PC-9 (cell line): Measurements from ENCODE around the gene PRRC2A. TPM values are rescaled to one million over a fixed set of nuclear protein-coding genes. Genes with fewer than 3 reads are reported as not detected.

Experiments
- BruUV-seq: library from RNA; stranded (reverse); fragments of 400-500 nt; replicated peaks from 2 replicates; lab custom pipeline; 2021; lab: Mats Ljungman, UMichigan
- CTCF ChIA-PET: fragments of 300-600 bp; sonication (Branson Sonifier 250); formaldehyde crosslinking; loops from one replicate; lab custom pipeline; 2022; ENCODE audit warnings: antibody characterized with exemption; lab: Charles Lee
- POLR2A ChIA-PET: fragments of 300-600 bp; sonication (Branson Sonifier 250); formaldehyde crosslinking; loops from one replicate; lab custom pipeline; 2022; ENCODE audit warnings: antibody characterized with exemption; ENCODE audit not compliant: unreplicated experiment; lab: Charles Lee
- DNase-seq, 2 experiments: peaks; one replicate each; pipeline versions ENCODE4 v3.0.0 to v3.0.0-alpha.2; 2015 to 2022; ENCODE audit warnings: mixed read lengths in 1 of 2
- H2AFZ ChIP-seq: fragments of 200-600 bp; sonication (generic); 2 replicates; pipeline ENCODE4 v1.8.1; 2017; ENCODE audit warnings: antibody characterized with exemption
- H3F3A ChIP-seq: fragments of 200-600 bp; sonication (generic); 2 replicates; pipeline ENCODE4 v1.8.1; 2017; ENCODE audit warnings: antibody characterized with exemption, mild to moderate bottlenecking, low read depth; ENCODE audit not compliant: insufficient read depth
- H3K27ac ChIP-seq: fragments of 200-600 bp; sonication (generic); 2 replicates; pipeline ENCODE4 v1.6.1; 2016; ENCODE audit warnings: mixed run types
- H3K27me3 ChIP-seq: fragments of 200-600 bp; sonication (generic); 2 replicates; pipeline ENCODE4 v1.6.1; 2016; ENCODE audit warnings: low read depth, mixed run types; ENCODE audit not compliant: insufficient read depth
- H3K36me3 ChIP-seq: fragments of 200-600 bp; sonication (generic); 2 replicates; pipeline ENCODE4 v1.6.1; 2016; ENCODE audit warnings: low read depth, mixed run types
- H3K4me1 ChIP-seq: fragments of 200-600 bp; sonication (generic); replicated peaks from 2 replicates; pipeline ENCODE4 v1.6.1; 2016; ENCODE audit warnings: mixed run types; ENCODE audit not compliant: insufficient read depth
- H3K4me2 ChIP-seq: fragments of 200-600 bp; sonication (generic); 2 replicates; pipeline ENCODE4 v1.6.1; 2017; ENCODE audit warnings: mixed run types
- H3K4me3 ChIP-seq: fragments of 200-600 bp; sonication (generic); 2 replicates; pipeline ENCODE4 v1.6.1; 2016; ENCODE audit warnings: mixed run types
- H3K79me2 ChIP-seq: fragments of 200-600 bp; sonication (generic); 2 replicates; pipeline ENCODE4 v1.6.1; 2017; ENCODE audit warnings: low read depth, mixed run types
- H3K9me2 ChIP-seq: fragments of 200-600 bp; sonication (generic); 2 replicates; pipeline ENCODE4 v1.8.1; 2017; ENCODE audit warnings: mild to moderate bottlenecking; ENCODE audit not compliant: insufficient read depth
- H3K9me3 ChIP-seq: fragments of 200-600 bp; sonication (generic); 2 replicates; pipeline ENCODE4 v1.8.1; 2016; ENCODE audit warnings: low read depth; ENCODE audit not compliant: insufficient read depth
- H4K20me1 ChIP-seq: fragments of 200-600 bp; sonication (generic); 2 replicates; pipeline ENCODE4 v1.8.1; 2017; ENCODE audit not compliant: insufficient read depth
- EZH2 ChIP-seq: fragments of 200-600 bp; sonication (generic); IDR thresholded peaks from 2 replicates; pipeline ENCODE4 v1.8.0; 2017; ENCODE audit warnings: antibody characterized with exemption, low read depth
- intact Hi-C: fragments of 100-400 bp; cut with micrococcal nuclease; formaldehyde crosslinking; loops from one replicate; pipeline ENCODE4 v1.10.0; 2022; ENCODE audit not compliant: unreplicated experiment
- total RNA-seq: library from RNA; stranded (reverse); gene quantifications from 2 replicates; pipeline ENCODE4 v1.2.3, GENCODE V29; 2021
- TF ChIP-seq, protein P1 (sequence below): fragments of 200-600 bp; sonication (generic); conservative IDR thresholded peaks from 2 replicates; pipeline ENCODE4 v1.6.1; 2017; ENCODE audit warnings: mixed run types, antibody characterized with exemption, mild to moderate bottlenecking, moderate library complexity

The PRRC2A gene
- total RNA-seq, 1 experiment from 2014 or later: 192 TPM

DNA sequence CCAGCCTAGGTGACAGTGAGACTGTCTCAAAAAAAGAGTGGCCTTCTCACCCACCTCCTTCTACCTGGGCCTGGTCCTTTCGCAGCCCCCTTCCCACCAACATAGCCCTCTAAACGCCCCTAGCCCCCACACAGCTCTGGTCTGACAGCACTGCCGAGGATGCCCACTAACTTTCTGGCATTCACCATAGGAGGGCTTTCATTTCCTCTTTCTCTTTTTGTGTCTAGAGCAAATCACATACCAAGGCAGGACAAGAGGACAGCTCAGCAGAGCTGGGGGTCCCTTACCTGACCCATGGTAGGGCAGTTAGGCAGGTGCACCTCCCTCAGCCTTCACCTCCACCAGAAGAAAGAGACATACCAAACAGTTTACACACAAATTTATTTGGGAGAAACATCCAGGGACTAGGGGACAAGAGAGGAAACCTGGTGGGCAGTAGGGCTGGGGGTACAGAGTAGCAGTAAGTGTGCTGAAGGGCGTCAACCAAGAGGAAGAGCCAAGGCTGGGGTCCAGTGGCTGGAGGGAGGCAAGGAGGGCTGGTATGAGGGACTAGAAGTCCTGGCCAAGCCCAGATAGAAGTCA is 55.9 kb downstream of the PRRC2A start:
- no TSS peak for BruUV-seq
- no peak overlapping the region for H3K4me2 ChIP-seq
- no peak for TF ChIP-seq EZH2
- TF ChIP-seq, protein P1, sequence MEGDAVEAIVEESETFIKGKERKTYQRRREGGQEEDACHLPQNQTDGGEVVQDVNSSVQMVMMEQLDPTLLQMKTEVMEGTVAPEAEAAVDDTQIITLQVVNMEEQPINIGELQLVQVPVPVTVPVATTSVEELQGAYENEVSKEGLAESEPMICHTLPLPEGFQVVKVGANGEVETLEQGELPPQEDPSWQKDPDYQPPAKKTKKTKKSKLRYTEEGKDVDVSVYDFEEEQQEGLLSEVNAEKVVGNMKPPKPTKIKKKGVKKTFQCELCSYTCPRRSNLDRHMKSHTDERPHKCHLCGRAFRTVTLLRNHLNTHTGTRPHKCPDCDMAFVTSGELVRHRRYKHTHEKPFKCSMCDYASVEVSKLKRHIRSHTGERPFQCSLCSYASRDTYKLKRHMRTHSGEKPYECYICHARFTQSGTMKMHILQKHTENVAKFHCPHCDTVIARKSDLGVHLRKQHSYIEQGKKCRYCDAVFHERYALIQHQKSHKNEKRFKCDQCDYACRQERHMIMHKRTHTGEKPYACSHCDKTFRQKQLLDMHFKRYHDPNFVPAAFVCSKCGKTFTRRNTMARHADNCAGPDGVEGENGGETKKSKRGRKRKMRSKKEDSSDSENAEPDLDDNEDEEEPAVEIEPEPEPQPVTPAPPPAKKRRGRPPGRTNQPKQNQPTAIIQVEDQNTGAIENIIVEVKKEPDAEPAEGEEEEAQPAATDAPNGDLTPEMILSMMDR: no peak
- peaks cover 4% of the 10 kb centered on the region; the same call in 1 of the 2 replicates for H3K36me3 ChIP-seq
- no peaks in the 10 kb centered on the region for H4K20me1 ChIP-seq
- H3K4me3 ChIP-seq: no peak overlapping the region
- H3K9me2 ChIP-seq: no peaks in the 10 kb centered on the region
- H2AFZ ChIP-seq: no peak overlapping the region
- POLR2A ChIA-PET: no interaction called here
- H3K4me1 ChIP-seq: peaks cover 9% of the 10 kb centered on the region
- peaks cover 41% of the 10 kb centered on the region; the same call in 1 of the 2 replicates for H3F3A ChIP-seq
- no peak overlapping the region for H3K27ac ChIP-seq
- intact Hi-C loops: no loop called here
- CTCF ChIA-PET: interaction anchor here (0.6 kb wide), 1 partner anchor 212 kb away, joined by 3 read pairs; no protein-coding TSS in a partner anchor
- H3K79me2 ChIP-seq: no peaks in the 10 kb centered on the region
- DNase-seq: no peak
- H3K9me3 ChIP-seq: no peaks in the 10 kb centered on the region
- no peaks in the 10 kb centered on the region for H3K27me3 ChIP-seq

DNA sequence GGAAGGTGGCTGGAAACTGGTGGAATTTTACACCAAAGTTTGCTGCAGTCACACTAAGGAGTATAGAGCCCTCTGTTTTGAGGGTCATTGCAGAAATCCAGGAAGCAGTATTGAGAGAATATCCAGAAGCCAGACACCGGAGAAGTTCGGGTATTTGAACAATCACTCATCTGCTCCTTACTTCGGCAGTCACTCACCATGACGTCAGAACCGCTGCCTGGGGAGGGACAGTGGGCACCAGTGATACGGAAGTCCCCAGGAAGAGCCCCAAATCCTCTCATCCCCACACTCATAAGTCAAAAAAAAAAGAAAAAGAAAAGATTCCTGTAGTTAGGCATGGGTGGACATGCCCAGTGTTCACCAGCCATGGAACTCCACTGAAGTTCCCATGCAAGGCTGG is 56.4 kb downstream of the PRRC2A start:
- H3K9me2 ChIP-seq: no peaks in the 10 kb centered on the region
- no peaks in the 10 kb centered on the region for H4K20me1 ChIP-seq
- no peak overlapping the region for H3K27ac ChIP-seq
- no peak overlapping the region for H2AFZ ChIP-seq
- H3K79me2 ChIP-seq: no peaks in the 10 kb centered on the region
- no TSS peak for BruUV-seq
- H3K4me2 ChIP-seq: no peak overlapping the region
- POLR2A ChIA-PET: no interaction called here
- H3F3A ChIP-seq: peaks cover 44% of the 10 kb centered on the region
- TF ChIP-seq EZH2: no peak
- TF ChIP-seq, protein P1: no peak
- DNase-seq: no peak
- H3K4me3 ChIP-seq: no peak overlapping the region
- H3K4me1 ChIP-seq: peaks cover 14% of the 10 kb centered on the region
- intact Hi-C loops: no loop called here
- CTCF ChIA-PET: interaction anchor here (0.6 kb wide), 1 partner anchor 212 kb away, joined by 3 read pairs; no protein-coding TSS in a partner anchor
- H3K27me3 ChIP-seq: no peaks in the 10 kb centered on the region
- no peaks in the 10 kb centered on the region for H3K9me3 ChIP-seq
- peaks cover 1% of the 10 kb centered on the region; the same call in 1 of the 2 replicates for H3K36me3 ChIP-seq

DNA sequence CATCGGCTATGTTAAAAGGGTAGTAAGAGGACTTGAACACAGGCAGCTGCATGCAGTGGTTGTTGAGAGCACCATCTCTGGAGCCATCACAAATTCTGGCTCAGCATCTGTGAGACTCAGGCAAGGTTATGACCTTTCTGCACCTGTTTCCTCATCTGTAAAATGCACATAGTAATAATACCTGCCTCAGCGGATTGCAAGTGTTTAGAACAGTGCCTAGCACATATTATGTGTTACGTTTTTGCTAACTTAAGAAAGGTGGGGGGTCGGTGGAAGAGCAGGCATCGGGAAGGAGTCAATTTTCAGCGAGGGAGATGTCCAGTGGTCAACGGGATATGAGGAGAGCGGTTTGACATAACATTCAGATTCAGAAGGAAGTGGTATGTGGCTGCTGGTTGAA is 57.4 kb downstream of the PRRC2A start:
- Histone ChIP-seq H4K20me1 (no peaks in the 10 kb centered on the region), H3K79me2 (no peaks in the 10 kb centered on the region), H3K9me3 (no peaks in the 10 kb centered on the region), H3K4me1 (peaks cover 17% of the 10 kb centered on the region), H3K9me2 (no peaks in the 10 kb centered on the region), H3K36me3 (no peaks in the 10 kb centered on the region), H3K27me3 (no peaks in the 10 kb centered on the region), H3F3A (peaks cover 38% of the 10 kb centered on the region), H3K4me2 (no peak overlapping the region), H3K4me3 (no peak overlapping the region), H2AFZ (no peak overlapping the region), H3K27ac (no peak overlapping the region)
- DNase-seq: no peak
- TF ChIP-seq, protein P1: no peak
- TF ChIP-seq EZH2: no peak
- ChIA-PET CTCF (interaction anchor here (0.7 kb wide), 1 partner anchor 1520 kb away, joined by 4 read pairs; no protein-coding TSS in a partner anchor), POLR2A (no interaction called here)
- intact Hi-C loops: no loop called here
- BruUV-seq: no TSS peak
